Activated CD8-positive, alpha-beta memory T cell treated with anti-CD3 and anti-CD28 coated beads, Interleukin-2, amount 50 U/mL, for 24 hours (primary cell): Measurements from ENCODE around the gene FNDC11.
"Not testable (repeated sequence)": the region's sequence is repeated elsewhere in the genome, so short reads cannot be mapped to it uniquely, and the experiment has no call there.

ENCODE experiments used
- DNase-seq: peaks from one replicate; pipeline ENCODE4 v3.0.0-alpha.2; 2020; ENCODE audit errors: extremely low read depth

Gene FNDC11

GRCh38 chr20:63567386-63568169, 13.6 kb downstream of the FNDC11 start:
- no peak for DNase-seq

- DNase-seq: no peak
Measured at GRCh38 chr20:63568170-63568981, 14.4 kb downstream of the FNDC11 start.

GRCh38 chr20:63568986-63569949, 15.3 kb downstream of the FNDC11 start:
- DNase-seq: no peak

GRCh38 chr20:63570281-63571086, 16.5 kb downstream of the FNDC11 start:
- DNase-seq: no peak

- DNase-seq: not testable (repeated sequence)
Measured at GRCh38 chr20:63571087-63571478, 17.1 kb downstream of the FNDC11 start.

- DNase-seq: no peak
Measured at GRCh38 chr20:63572071-63572787, 18.3 kb downstream of the FNDC11 start.

GRCh38 chr20:63572788-63573646, 19.1 kb downstream of the FNDC11 start:
- DNase-seq: no peak

- DNase-seq: no peak
Measured at GRCh38 chr20:63573647-63574131, 19.7 kb downstream of the FNDC11 start.

GRCh38 chr20:63574156-63574828, 20.3 kb downstream of the FNDC11 start, which contains the start of gene HELZ2:
TSS of gene HELZ2 (minus strand) at chr20:63574239. CDS start at chr20:63572385, 1,854 bp downstream.
- DNase-seq: no peak

- no peak for DNase-seq
Measured at GRCh38 chr20:63574829-63575743, 21.1 kb downstream of the FNDC11 start.

GRCh38 chr20:63576311-63576710, 22.4 kb downstream of the FNDC11 start:
- no peak for DNase-seq

GRCh38 chr20:63577317-63577894, 23.4 kb downstream of the FNDC11 start:
- no peak for DNase-seq

- no peak for DNase-seq
Measured at GRCh38 chr20:63578224-63579016, 24.5 kb downstream of the FNDC11 start.

GRCh38 chr20:63579017-63579694, 25.2 kb downstream of the FNDC11 start:
- no peak for DNase-seq

- DNase-seq: peak; percentile 39
Measured at GRCh38 chr20:63580796-63581461, 27.0 kb downstream of the FNDC11 start.
